NT2/D1 (cell line): ENCODE data around the gene TMEM40.
A peak's percentile ranks its signal among the peaks of the same experiment; 100 is the strongest.
"Not testable (repeated sequence)": the region's sequence is repeated elsewhere in the genome, so short reads cannot be mapped to it uniquely, and the experiment has no call there.

Source experiments
- DNase-seq: peaks from one replicate; pipeline ENCODE4 v3.0.0-alpha.2; 2011; ENCODE audit warnings: low read depth, low spot score
- H3K27me3 ChIP-seq: 2 replicates; pipeline ENCODE4 v1.6.0; 2011; ENCODE audit warnings: mild to moderate bottlenecking; ENCODE audit not compliant: insufficient read length, insufficient read depth
- H3K36me3 ChIP-seq: 2 replicates; pipeline ENCODE4 v1.6.1; 2011; ENCODE audit warnings: mild to moderate bottlenecking, low read length, mixed read lengths; ENCODE audit not compliant: insufficient read depth, insufficient read length
- H3K4me1 ChIP-seq: 2 replicates; pipeline ENCODE4 v1.5.1; 2011; ENCODE audit not compliant: insufficient read depth, insufficient read length
- H3K4me3 ChIP-seq: 2 replicates; pipeline ENCODE4 v1.5.1; 2011; ENCODE audit warnings: low read depth; ENCODE audit not compliant: insufficient read length
- H3K9ac ChIP-seq: 2 replicates; pipeline ENCODE4 v1.6.0; 2011; ENCODE audit warnings: low read depth; ENCODE audit not compliant: insufficient read length
- H3K9me3 ChIP-seq: 2 replicates; pipeline ENCODE4 v1.5.1; 2011; ENCODE audit warnings: mild to moderate bottlenecking, low read length; ENCODE audit not compliant: insufficient read depth
- SUZ12 ChIP-seq: IDR thresholded peaks from 2 replicates; pipeline ENCODE4 v1.6.1; 2011; ENCODE audit not compliant: insufficient read length, insufficient read depth; ENCODE audit errors: extremely low read depth
- YY1 ChIP-seq: IDR thresholded peaks from 2 replicates; pipeline ENCODE4 v1.6.1; 2011; ENCODE audit not compliant: insufficient read length, insufficient read depth
- ZNF274 ChIP-seq: IDR thresholded peaks from 2 replicates; pipeline ENCODE4 v1.6.1; 2011; ENCODE audit warnings: mild to moderate bottlenecking, low read depth, low read length

The TMEM40 gene

GRCh38 chr3:12708584-12709192 is 50.4 kb downstream of the TMEM40 start:
- Histone ChIP-seq H3K4me1 (no peaks in the 10 kb centered on the region), H3K36me3 (no peaks in the 10 kb centered on the region), H3K9me3 (no peaks in the 10 kb centered on the region), H3K9ac (no peak overlapping the region), H3K27me3 (no peaks in the 10 kb centered on the region), H3K4me3 (no peak overlapping the region)
- TF ChIP-seq SUZ12 (no peak), YY1 (no peak), ZNF274 (no peak)
- no peak for DNase-seq

- H3K4me1 ChIP-seq, result peaks cover 1% of the 10 kb centered on the region
- H3K9ac ChIP-seq, result no peak overlapping the region
- no peaks in the 10 kb centered on the region for H3K9me3 ChIP-seq
- TF ChIP-seq ZNF274 (no peak), YY1 (no peak), SUZ12 (no peak)
- no peak for DNase-seq
- no peaks in the 10 kb centered on the region for H3K36me3 ChIP-seq
- H3K4me3 ChIP-seq, result no peak overlapping the region
- no peaks in the 10 kb centered on the region for H3K27me3 ChIP-seq
Measured at GRCh38 chr3:12707449-12707848, 51.6 kb downstream of the TMEM40 start.

GRCh38 chr3:12706504-12707253 is 52.4 kb downstream of the TMEM40 start:
- Histone ChIP-seq H3K4me3 (no peak overlapping the region), H3K36me3 (no peaks in the 10 kb centered on the region), H3K4me1 (peaks cover 1% of the 10 kb centered on the region), H3K27me3 (no peaks in the 10 kb centered on the region), H3K9ac (no peak overlapping the region), H3K9me3 (no peaks in the 10 kb centered on the region)
- DNase-seq, result peak; percentile 79
- TF ChIP-seq ZNF274 (no peak), YY1 (no peak), SUZ12 (no peak)

GRCh38 chr3:12705981-12706380 is 53.1 kb downstream of the TMEM40 start:
- Histone ChIP-seq H3K36me3 (no peaks in the 10 kb centered on the region), H3K9ac (no peak overlapping the region), H3K4me3 (no peak overlapping the region), H3K27me3 (no peaks in the 10 kb centered on the region), H3K9me3 (no peaks in the 10 kb centered on the region), H3K4me1 (peaks cover 1% of the 10 kb centered on the region)
- TF ChIP-seq ZNF274, result no peak
- no peak for TF ChIP-seq SUZ12
- no peak for TF ChIP-seq YY1
- no peak for DNase-seq

- no peak overlapping the region for H3K9ac ChIP-seq
- no peak for DNase-seq
- no peaks in the 10 kb centered on the region for H3K9me3 ChIP-seq
- peaks cover 1% of the 10 kb centered on the region for H3K4me1 ChIP-seq
- TF ChIP-seq ZNF274 (no peak), YY1 (no peak), SUZ12 (no peak)
- no peak overlapping the region for H3K4me3 ChIP-seq
- no peaks in the 10 kb centered on the region for H3K36me3 ChIP-seq
- no peaks in the 10 kb centered on the region for H3K27me3 ChIP-seq
Measured at GRCh38 chr3:12705374-12705926, 53.6 kb downstream of the TMEM40 start.

GRCh38 chr3:12702501-12702900 is 56.6 kb downstream of the TMEM40 start:
- no peaks in the 10 kb centered on the region for H3K27me3 ChIP-seq
- no peaks in the 10 kb centered on the region for H3K9me3 ChIP-seq
- no peak for DNase-seq
- peaks cover 1% of the 10 kb centered on the region for H3K4me1 ChIP-seq
- TF ChIP-seq SUZ12 (no peak), YY1 (no peak), ZNF274 (no peak)
- H3K9ac ChIP-seq, result no peak overlapping the region
- no peak overlapping the region for H3K4me3 ChIP-seq
- no peaks in the 10 kb centered on the region for H3K36me3 ChIP-seq

GRCh38 chr3:12701601-12702000 is 57.5 kb downstream of the TMEM40 start:
- DNase-seq, H3K9me3 ChIP-seq, H3K4me1 ChIP-seq, H3K36me3 ChIP-seq, H3K9ac ChIP-seq, H3K4me3 ChIP-seq, H3K27me3 ChIP-seq: not testable (repeated sequence)
